Left ventricle myocardium inferior (tissue), 1 donor: ENCODE measurements around the gene CD69. TPM values are rescaled to one million over a fixed set of nuclear protein-coding genes. Genes with fewer than 3 reads are reported as not detected.
"Not testable (repeated sequence)": the region's sequence is repeated elsewhere in the genome, so short reads cannot be mapped to it uniquely, and the experiment has no call there.

ENCODE experiments used
- DNase-seq: peaks from one replicate; pipeline ENCODE4 v3.0.0-alpha.2; 2020
- H3K27ac ChIP-seq: fragments of 200-600 bp; replicated peaks from 2 replicates; pipeline ENCODE4 v1.8.0; 2021
- H3K27me3 ChIP-seq: fragments of 200-600 bp; 2 replicates; pipeline ENCODE4 v1.8.0; 2021; ENCODE audit warnings: low read depth
- H3K36me3 ChIP-seq: fragments of 200-600 bp; 2 replicates; pipeline ENCODE4 v1.8.0; 2021
- H3K4me1 ChIP-seq: fragments of 200-600 bp; 2 replicates; pipeline ENCODE4 v1.8.0; 2021
- H3K4me3 ChIP-seq: fragments of 200-600 bp; 2 replicates; pipeline ENCODE4 v1.8.0; 2021; ENCODE audit warnings: mild to moderate bottlenecking, moderate library complexity
- H3K9me3 ChIP-seq: fragments of 200-600 bp; replicated peaks from 2 replicates; pipeline ENCODE4 v1.8.0; 2021
- CTCF ChIP-seq: fragments of 200-600 bp; IDR thresholded peaks from 2 replicates; pipeline ENCODE4 v1.8.0; 2021; ENCODE audit warnings: antibody characterized with exemption, mild to moderate bottlenecking, borderline replicate concordance
- intact Hi-C: fragments of 100-400 bp; cut with micrococcal nuclease; formaldehyde crosslinking; loops from one replicate; pipeline ENCODE4 v1.11.0; 2022
- total RNA-seq: library from RNA; stranded (reverse); fragmentation: NEBNext Ultra II Directional; extraction: Animal tissue kit (Norgen Biotek cat#: 25700); gene quantifications from one replicate; pipeline ENCODE4 v1.2.1, GENCODE V29; 2021
- donor health status: DM: no; HTN: yes; CAD: no; lungs with severe emphysema.

CD69 gene
- total RNA-seq, 1 donor from 2014 or later: 0.25 TPM

- Histone ChIP-seq H3K4me3 (no peak overlapping the region), H3K36me3 (no peaks in the 10 kb centered on the region), H3K4me1 (no peaks in the 10 kb centered on the region), H3K27me3 (no peaks in the 10 kb centered on the region), H3K27ac (no peak overlapping the region), H3K9me3 (peaks cover 4% of the 10 kb centered on the region)
- no peak for TF ChIP-seq CTCF
- intact Hi-C loops: loop anchor here (5.0 kb wide), 1 partner anchor 75 kb away; no protein-coding TSS in a partner anchor
- DNase-seq: no peak
These were observed 53.3 kb downstream of the CD69 start for GRCh38 chr12:9707356-9707755.

- Histone ChIP-seq H3K27ac (no peak overlapping the region), H3K4me3 (no peak overlapping the region), H3K9me3 (peaks cover 10% of the 10 kb centered on the region), H3K4me1 (no peaks in the 10 kb centered on the region), H3K27me3 (no peaks in the 10 kb centered on the region), H3K36me3 (no peaks in the 10 kb centered on the region)
- no peak for DNase-seq
- intact Hi-C loops: loop anchor here (5.0 kb wide), 1 partner anchor 74 kb away; no protein-coding TSS in a partner anchor
- no peak for TF ChIP-seq CTCF
These were observed 54.5 kb downstream of the CD69 start for GRCh38 chr12:9706086-9706685.

- H3K4me1 ChIP-seq: peaks cover 15% of the 10 kb centered on the region
- DNase-seq, intact Hi-C loops, H3K36me3 ChIP-seq, H3K9me3 ChIP-seq, H3K4me3 ChIP-seq, H3K27ac ChIP-seq, H3K27me3 ChIP-seq: not testable (repeated sequence)
These were observed 56.1 kb downstream of the CD69 start for GRCh38 chr12:9704561-9704960.

Other genes starting within 250 kb of the CD69 start
- gene KLRB1, start 153.0 kb downstream of the CD69 start, total RNA-seq: 0.19 TPM
- gene CLEC2D, start 91.2 kb downstream of the CD69 start, total RNA-seq: 3.3 TPM
- not detected for gene CLECL1, start 27.8 kb downstream of the CD69 start, total RNA-seq
- not detected for gene KLRF1, start 66.6 kb upstream of the CD69 start, total RNA-seq
- gene CLEC2B, start 108.5 kb upstream of the CD69 start, total RNA-seq: 4.4 TPM
- not detected for gene KLRF2, start 120.6 kb upstream of the CD69 start, total RNA-seq
- gene CLEC2A, start 171.5 kb upstream of the CD69 start, total RNA-seq: not detected
- gene CLEC12A, start 210.5 kb upstream of the CD69 start, total RNA-seq: 5.7 TPM
- not detected for gene CLEC1B, start 238.2 kb upstream of the CD69 start, total RNA-seq
- not detected for gene CLEC12B, start 249.7 kb upstream of the CD69 start, total RNA-seq